GM18505 (cell line): Measurements from ENCODE around the gene ENDOU.

ENCODE experiments used
- ATAC-seq: cut with Tn5 transposase; IDR thresholded peaks from one replicate; pipeline ENCODE4 v1.9.1; 2021; ENCODE audit not compliant: unreplicated experiment
- POLR2A ChIP-seq: IDR thresholded peaks from 4 replicates; pipeline ENCODE4 v1.6.1; 2011; ENCODE audit warnings: borderline replicate concordance; ENCODE audit not compliant: insufficient read depth, insufficient read length; ENCODE audit errors: extremely low read depth

Gene ENDOU

DNA sequence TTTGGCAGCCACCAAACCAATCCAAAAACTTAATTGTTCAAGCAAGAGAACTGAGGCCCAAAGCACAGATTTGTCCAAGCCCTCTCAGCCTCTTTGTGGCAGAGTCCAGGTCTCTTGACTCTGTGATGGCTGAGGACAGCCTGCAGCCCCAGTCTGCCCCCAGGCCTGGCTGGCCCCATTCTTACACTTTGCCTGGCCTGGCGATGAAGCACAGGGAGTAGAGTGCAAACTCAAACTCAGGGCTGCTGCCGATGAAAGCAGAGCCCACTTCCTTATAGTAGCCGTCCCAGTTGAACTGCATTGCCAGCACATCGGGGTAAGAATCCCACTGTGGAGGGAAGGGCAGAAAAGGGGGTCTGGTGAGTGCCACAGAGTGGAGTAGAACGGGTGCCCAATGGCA, 13.8 kb downstream of the ENDOU start:
- no peak for TF ChIP-seq POLR2A
- ATAC-seq, result no peak

DNA sequence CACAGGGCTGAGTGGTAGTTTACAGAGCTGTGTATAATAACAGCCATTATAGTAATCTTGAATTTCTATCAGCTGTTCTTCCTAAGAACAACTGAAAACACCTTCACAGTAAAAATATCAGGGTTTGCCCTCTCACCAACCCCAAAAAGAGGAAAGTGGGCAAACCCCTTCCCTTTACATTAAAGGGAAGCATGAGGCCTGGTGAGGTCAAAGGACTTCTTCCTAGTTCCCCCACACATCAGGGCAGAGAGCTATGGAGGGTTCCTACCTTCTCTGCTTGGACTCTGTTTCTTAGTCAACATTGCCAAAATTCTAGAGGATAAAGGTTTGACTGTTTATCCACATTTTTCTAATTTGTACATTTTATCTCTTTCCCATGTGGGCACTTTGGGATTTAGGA, 15.0 kb downstream of the ENDOU start:
- ATAC-seq, result no peak
- no peak for TF ChIP-seq POLR2A

DNA sequence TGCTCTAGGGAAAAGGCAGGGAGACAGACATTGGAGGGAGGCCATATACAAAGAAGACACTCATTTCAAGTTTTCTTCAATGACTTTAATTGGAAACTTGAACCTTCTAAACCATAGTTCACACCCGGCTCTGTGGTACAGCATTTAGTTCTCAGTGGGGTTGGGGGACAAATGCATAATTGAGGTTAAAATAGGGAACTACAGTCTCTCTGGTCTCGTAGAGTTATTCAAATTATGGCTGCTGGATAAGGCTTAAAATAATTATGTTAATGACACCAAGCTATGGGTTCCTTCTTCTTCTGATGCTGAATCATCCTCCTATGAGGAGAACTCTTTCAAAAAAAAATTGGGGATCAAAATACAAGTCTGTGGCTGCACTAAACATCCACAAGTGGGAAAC, 15.6 kb downstream of the ENDOU start:
- ATAC-seq, result no peak
- no peak for TF ChIP-seq POLR2A

DNA sequence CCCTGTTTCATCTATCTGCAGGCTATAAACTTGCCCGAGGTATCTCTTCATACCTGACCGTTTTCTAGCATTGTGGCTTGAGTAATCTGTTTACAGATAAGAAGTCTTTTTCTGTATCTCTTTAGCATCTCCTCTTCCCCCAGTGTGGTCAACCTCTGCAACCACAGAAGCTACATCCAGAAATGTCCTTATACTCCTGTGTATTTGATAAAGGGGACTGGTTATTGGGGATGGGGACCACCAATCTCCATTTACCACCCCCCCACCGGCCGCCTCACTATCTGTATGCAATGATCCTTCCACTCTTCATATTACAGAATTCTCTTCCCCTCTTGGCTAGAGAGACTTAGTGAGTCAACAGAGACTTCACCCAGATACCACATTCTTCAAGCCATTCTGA, 16.1 kb downstream of the ENDOU start:
- ATAC-seq, result no peak

GRCh38 chr12:47707905-47708543, 17.3 kb downstream of the ENDOU start:
- ATAC-seq, result no peak
- TF ChIP-seq POLR2A, result no peak

More for the DNA sequence above, 16.1 kb downstream of the ENDOU start:
- no peak for TF ChIP-seq POLR2A

DNA sequence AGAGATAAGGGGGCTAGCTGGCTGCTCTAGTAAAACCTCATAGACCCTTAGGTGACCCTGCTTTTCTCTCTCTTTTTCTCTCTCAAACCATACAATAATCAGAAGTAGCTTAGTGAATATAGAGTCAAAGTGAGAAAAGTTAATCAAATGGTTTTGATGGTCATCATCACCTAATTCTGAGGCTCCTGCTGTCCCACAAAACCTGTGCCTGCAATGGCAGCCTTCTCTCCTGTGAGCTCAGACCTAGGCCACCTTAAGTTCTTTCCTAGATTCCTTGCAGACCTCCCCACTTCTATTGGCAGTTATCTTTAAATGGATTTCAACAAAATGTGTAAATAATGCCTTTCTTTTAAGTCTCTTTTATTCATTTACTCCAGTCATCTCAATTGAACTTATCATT, 17.9 kb downstream of the ENDOU start:
- ATAC-seq, result no peak
- TF ChIP-seq POLR2A, result no peak

- TF ChIP-seq POLR2A, result peak; percentile 93
- ATAC-seq, result peak; percentile 78
Observed at GRCh38 chr12:47705566-47706425, 19.5 kb downstream of the ENDOU start, which contains the start of gene RPAP3. Gene RPAP3 (minus strand): TSS chr12:47706030. CDS start chr12:47702840, 3,190 bp downstream.

DNA sequence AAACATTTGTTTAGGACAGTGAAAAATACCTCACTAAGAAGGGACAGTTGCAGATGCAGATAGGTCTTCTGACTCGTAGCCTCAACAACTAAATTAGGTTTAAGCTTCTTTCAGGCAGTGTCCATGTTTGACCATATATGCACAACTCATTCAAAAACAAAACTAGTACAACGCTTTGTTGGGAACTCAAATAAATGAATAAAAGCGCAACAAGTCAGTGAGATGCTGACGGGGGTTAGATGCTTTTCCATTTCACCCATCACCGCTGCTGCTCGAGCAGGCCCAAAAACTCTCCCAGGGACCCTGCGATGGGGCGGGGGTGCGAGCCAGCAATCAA, 20.1 kb downstream of the ENDOU start:
- no peak for TF ChIP-seq POLR2A
- ATAC-seq, result no peak

- ATAC-seq, result no peak
- no peak for TF ChIP-seq POLR2A
Observed at GRCh38 chr12:47704719-47705118, 20.6 kb downstream of the ENDOU start.

GRCh38 chr12:47700263-47700662, 25.0 kb downstream of the ENDOU start:
- no peak for TF ChIP-seq POLR2A
- no peak for ATAC-seq

GRCh38 chr12:47698631-47699030, 26.7 kb downstream of the ENDOU start:
- no peak for TF ChIP-seq POLR2A

DNA sequence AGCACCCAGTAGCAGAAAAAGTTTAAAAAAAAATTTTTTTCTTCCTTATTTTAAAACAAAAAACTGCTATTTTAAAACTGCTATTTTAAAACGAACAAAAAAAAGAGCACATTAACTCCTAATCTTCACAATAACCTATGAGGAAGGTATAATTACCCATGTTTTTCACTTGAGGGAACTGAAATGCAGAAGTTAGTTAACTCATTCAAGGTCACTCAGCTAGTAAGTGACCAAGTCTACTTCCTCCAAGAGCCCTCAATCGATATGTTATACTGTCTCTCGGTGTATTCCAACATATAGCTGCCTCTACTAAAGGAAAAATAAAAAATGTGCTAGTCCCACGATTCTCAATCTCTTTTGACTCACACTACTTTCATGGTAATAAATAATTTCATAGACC, 27.2 kb downstream of the ENDOU start:
- ATAC-seq, result no peak
- no peak for TF ChIP-seq POLR2A

More at GRCh38 chr12:47698631-47699030, 26.7 kb downstream of the ENDOU start:
- ATAC-seq, result no peak

- no peak for ATAC-seq
- TF ChIP-seq POLR2A, result no peak
Observed at GRCh38 chr12:47689215-47689614, 36.1 kb downstream of the ENDOU start.

DNA sequence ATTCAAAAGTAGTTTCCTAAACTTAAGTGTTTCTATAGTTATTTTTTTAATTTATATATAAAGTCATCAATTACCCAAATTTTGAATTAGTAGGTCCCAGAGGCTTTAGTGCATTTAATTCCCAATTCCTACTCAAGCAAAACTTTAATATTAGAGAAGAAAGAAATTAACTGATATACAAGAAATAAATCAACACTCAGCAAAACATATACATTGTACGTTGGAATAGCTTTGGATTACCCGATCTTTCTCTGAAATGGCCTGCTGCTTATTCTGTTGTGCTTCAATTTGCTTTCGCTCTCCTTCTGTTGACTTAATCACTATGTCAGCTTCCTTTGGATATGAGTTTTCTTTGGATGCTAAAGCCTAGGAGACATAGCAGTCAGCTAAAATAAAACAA, 37.7 kb downstream of the ENDOU start:
- no peak for TF ChIP-seq POLR2A
- no peak for ATAC-seq
